Ovary (tissue), 9 donors: ENCODE results near the gene WIPF1. TPM values are rescaled to one million over a fixed set of nuclear protein-coding genes. Genes with fewer than 3 reads are reported as not detected.
A peak's percentile ranks its signal among the peaks of the same experiment; 100 is the strongest.

Source experiments
- DNase-seq, 5 donors: peaks; one replicate each; pipeline ENCODE4 v3.0.0-alpha.2; 2019 to 2020
- H3K27ac ChIP-seq, 2 donors: fragments of 200-600 bp; one replicate each; pipeline versions ENCODE4 v1.5.1 to v1.8.0; 2019 to 2022
- H3K27me3 ChIP-seq: fragments of 200-600 bp; one replicate; pipeline ENCODE4 v1.8.0; 2022
- H3K36me3 ChIP-seq: fragments of 200-600 bp; sonication (generic); one replicate; pipeline ENCODE4 v1.5.1; 2019
- H3K4me1 ChIP-seq: one replicate; pipeline ENCODE4 v1.8.1; 2013; ENCODE audit warnings: mild to moderate bottlenecking, moderate library complexity; ENCODE audit not compliant: insufficient read depth
- H3K4me3 ChIP-seq: fragments of 200-600 bp; sonication (generic); one replicate; pipeline ENCODE4 v1.5.1; 2017
- H3K9me3 ChIP-seq, 2 donors: fragments of 200-600 bp in 1 of 2; sonication (generic) in 1 of 2; one replicate each; pipeline versions ENCODE4 v1.5.1 to v1.8.1; 2013 to 2019; ENCODE audit warnings: mild to moderate bottlenecking in 1 of 2, moderate library complexity in 1 of 2
- EP300 ChIP-seq: sonication (generic); formaldehyde crosslinking; IDR thresholded peaks from one replicate; pipeline ENCODE4 v1.6.1; 2017; ENCODE audit warnings: antibody characterized with exemption
- POLR2A ChIP-seq: fragments of 450-650 bp; IDR thresholded peaks from one replicate; pipeline ENCODE4 v1.6.1; 2017; ENCODE audit warnings: antibody characterized with exemption, mild to moderate bottlenecking, moderate library complexity
- WGBS, 3 donors: extraction: QIAGEN DNeasy Blood & Tissue Kit in 1 of 3; methylation state at CpG; one replicate each; pipeline versions ENCODE4 v1.1.5 to v1.1.7; 2013 to 2017; 5-methylcytosine and 5-hydroxymethylcytosine counted together
- intact Hi-C, 4 donors: fragments of 100-400 bp; cut with DNase I; formaldehyde crosslinking; loops; one replicate each; pipeline versions ENCODE4 v1.11.0 to v1.15.1; 2022 to 2023
- polyA plus RNA-seq, 2 donors: library from polyadenylated mRNA; stranded (reverse); fragments of 200-250 nt in 1 of 2; fragments of 350-450 nt in 1 of 2; fragmentation: Illumina TruSeq in 1 of 2; extraction: RNeasy Lipid Tissue Mini Kit (QIAGEN cat#74804) in 1 of 2; gene quantifications; one replicate each; pipeline ENCODE4 v1.2.3, GENCODE V29; 2013 to 2014
- total RNA-seq, 7 donors: library from RNA; depleted of rRNA in 2 of 7; stranded (reverse); fragments of >200 nt in 2 of 7; fragmentation: NEBNext Ultra II Directional in 3 of 7; extraction: Animal tissue kit (Norgen Biotek cat#: 25700) in 3 of 7; gene quantifications; one replicate each; pipeline versions ENCODE4 v1.1.0 to v1.2.4, GENCODE V29; 2016 to 2023
- TF ChIP-seq, protein P1 (sequence below), 3 donors: fragments of 450-650 bp in 2 of 3; fragments of 200-600 bp in 1 of 3; IDR thresholded peaks; one replicate each; pipeline versions ENCODE4 v1.5.1 to v1.8.0; 2016 to 2022; ENCODE audit warnings: antibody characterized with exemption in 3 of 3, mild to moderate bottlenecking in 1 of 3
- donor health status: DM: no; HTN: no; CAD: no; lungs with moderate emphysema.
- donor health status: DM: no; HTN: no; CAD: no.
- donor health status: Bipolar disorder and iron deficiency.
- donor health status: DM: yes; HTN: yes; CAD: no.
- donor health status: DM: no; HTN: no; CAD: no.
- donor health status: DM: yes; HTN: yes; CAD: no.

The WIPF1 gene
- total and polyA plus RNA-seq, 9 donors: 9.7 to 42.6 (median 24.4) TPM

- TF ChIP-seq, protein P1, sequence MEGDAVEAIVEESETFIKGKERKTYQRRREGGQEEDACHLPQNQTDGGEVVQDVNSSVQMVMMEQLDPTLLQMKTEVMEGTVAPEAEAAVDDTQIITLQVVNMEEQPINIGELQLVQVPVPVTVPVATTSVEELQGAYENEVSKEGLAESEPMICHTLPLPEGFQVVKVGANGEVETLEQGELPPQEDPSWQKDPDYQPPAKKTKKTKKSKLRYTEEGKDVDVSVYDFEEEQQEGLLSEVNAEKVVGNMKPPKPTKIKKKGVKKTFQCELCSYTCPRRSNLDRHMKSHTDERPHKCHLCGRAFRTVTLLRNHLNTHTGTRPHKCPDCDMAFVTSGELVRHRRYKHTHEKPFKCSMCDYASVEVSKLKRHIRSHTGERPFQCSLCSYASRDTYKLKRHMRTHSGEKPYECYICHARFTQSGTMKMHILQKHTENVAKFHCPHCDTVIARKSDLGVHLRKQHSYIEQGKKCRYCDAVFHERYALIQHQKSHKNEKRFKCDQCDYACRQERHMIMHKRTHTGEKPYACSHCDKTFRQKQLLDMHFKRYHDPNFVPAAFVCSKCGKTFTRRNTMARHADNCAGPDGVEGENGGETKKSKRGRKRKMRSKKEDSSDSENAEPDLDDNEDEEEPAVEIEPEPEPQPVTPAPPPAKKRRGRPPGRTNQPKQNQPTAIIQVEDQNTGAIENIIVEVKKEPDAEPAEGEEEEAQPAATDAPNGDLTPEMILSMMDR (IDR thresholded peaks at IDR 0.05): no peak
- no peak for TF ChIP-seq POLR2A
- TF ChIP-seq EP300: no peak
- Histone ChIP-seq H3K9me3 (no peaks in the 10 kb centered on the region), H3K36me3 (no peaks in the 10 kb centered on the region), H3K4me3 (no peak overlapping the region), H3K27ac (no peak overlapping the region), H3K4me1 (peaks cover 4% of the 10 kb centered on the region), H3K27me3 (no peaks in the 10 kb centered on the region)
- no peak for DNase-seq
- intact Hi-C loops: no loop called here
- WGBS, 3 donors: 92 to 96% (median 95%) methylated on average over 6 of the region's 6 CpGs
Observed at GRCh38 chr2:174599310-174599921, 1.8 kb upstream of the WIPF1 start.

DNA sequence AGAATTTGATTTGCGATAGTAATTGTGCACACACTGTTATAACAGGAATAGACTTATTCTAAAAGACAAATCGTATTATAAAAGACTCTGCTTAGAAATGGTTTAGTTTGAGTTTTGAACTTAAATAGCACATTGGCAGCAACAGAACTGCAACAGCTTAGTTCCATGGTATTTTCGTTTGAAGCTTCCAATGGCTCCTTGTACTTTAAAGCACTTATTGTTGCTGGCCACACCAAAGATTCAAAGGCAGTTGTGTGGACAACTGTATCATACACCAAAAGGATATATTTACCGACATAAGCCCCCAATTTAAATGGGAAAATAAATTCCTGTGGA lies 627 bp downstream of the WIPF1 start:
- intact Hi-C loops: no loop called here
- Histone ChIP-seq H3K27me3 (no peaks in the 10 kb centered on the region), H3K4me3 (no peak overlapping the region), H3K4me1 (peaks cover 4% of the 10 kb centered on the region), H3K36me3 (no peaks in the 10 kb centered on the region), H3K9me3 (no peaks in the 10 kb centered on the region), H3K27ac (peak overlapping the region in 1 of 2 donors; percentile 23)
- TF ChIP-seq POLR2A (no peak), EP300 (no peak)
- TF ChIP-seq, protein P1 (IDR thresholded peaks at IDR 0.05): no peak
- WGBS, 3 donors: 43 to 50% (median 46%) methylated on average over 4 of the region's 4 CpGs
- DNase-seq: no peak

- intact Hi-C loops: no loop called here
- H3K36me3 ChIP-seq: no peaks in the 10 kb centered on the region
- TF ChIP-seq, protein P1 (IDR thresholded peaks at IDR 0.05): no peak
- TF ChIP-seq POLR2A: no peak
- TF ChIP-seq EP300: no peak
- H3K4me3 ChIP-seq: no peak overlapping the region
- WGBS, 3 donors: 55 to 67% (median 66%) methylated on average over 2 of the region's 2 CpGs
- H3K27ac ChIP-seq: peak overlapping the region in 1 of 2 donors; percentile 21
- no peaks in the 10 kb centered on the region for H3K27me3 ChIP-seq
- no peaks in the 10 kb centered on the region for H3K9me3 ChIP-seq
- peaks cover 4% of the 10 kb centered on the region for H3K4me1 ChIP-seq
- DNase-seq: no peak
Observed at GRCh38 chr2:174595891-174596397, 1.7 kb downstream of the WIPF1 start.

GRCh38 chr2:174595116-174595809 lies 2.3 kb downstream of the WIPF1 start:
- no peak for DNase-seq
- no peaks in the 10 kb centered on the region for H3K27me3 ChIP-seq
- TF ChIP-seq, protein P1 (IDR thresholded peaks at IDR 0.05): no peak
- TF ChIP-seq EP300 (no peak), POLR2A (no peak)
- 45 to 59% (median 46%) methylated on average over 3 of the region's 3 CpGs for WGBS, 3 donors
- intact Hi-C loops: no loop called here
- no peak overlapping the region for H3K4me3 ChIP-seq
- peaks cover 4% of the 10 kb centered on the region for H3K4me1 ChIP-seq
- H3K27ac ChIP-seq: peak overlapping the region in 1 of 2 donors; percentile 21
- H3K36me3 ChIP-seq: no peaks in the 10 kb centered on the region
- no peaks in the 10 kb centered on the region for H3K9me3 ChIP-seq
